22Rv1 (cell line): ENCODE results near the gene HDGFL2.

ENCODE experiments used
- ZFX ChIP-seq: fragments of 450-650 bp; IDR thresholded peaks from 2 replicates; pipeline ENCODE4 v1.6.1; 2017; ENCODE audit warnings: antibody characterized with exemption, borderline replicate concordance
- TF ChIP-seq, protein P1 (sequence below): fragments of 450-650 bp; IDR thresholded peaks from 2 replicates; pipeline ENCODE4 v1.5.1; 2017; ENCODE audit warnings: mild to moderate bottlenecking

DNA sequence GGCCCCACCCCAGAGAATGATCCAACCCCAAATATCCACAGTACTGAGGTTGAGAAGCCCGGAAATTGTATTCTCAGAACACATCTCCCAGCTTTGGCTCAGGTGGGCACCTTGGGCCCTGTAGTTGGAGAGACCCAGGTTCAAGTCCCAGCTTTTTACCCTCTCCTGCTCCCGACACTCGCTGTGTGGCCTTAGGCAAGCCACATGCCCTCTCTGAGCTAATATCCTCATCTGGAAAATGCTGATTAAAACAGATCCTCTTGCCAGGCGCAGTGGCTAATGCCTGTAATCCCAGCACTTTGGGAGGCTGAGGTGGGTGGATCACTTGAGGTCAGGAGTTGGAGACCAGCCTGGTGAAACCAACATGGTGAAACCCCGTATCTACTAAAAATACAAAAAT is 43.6 kb downstream of the HDGFL2 start:
- TF ChIP-seq, protein P1, sequence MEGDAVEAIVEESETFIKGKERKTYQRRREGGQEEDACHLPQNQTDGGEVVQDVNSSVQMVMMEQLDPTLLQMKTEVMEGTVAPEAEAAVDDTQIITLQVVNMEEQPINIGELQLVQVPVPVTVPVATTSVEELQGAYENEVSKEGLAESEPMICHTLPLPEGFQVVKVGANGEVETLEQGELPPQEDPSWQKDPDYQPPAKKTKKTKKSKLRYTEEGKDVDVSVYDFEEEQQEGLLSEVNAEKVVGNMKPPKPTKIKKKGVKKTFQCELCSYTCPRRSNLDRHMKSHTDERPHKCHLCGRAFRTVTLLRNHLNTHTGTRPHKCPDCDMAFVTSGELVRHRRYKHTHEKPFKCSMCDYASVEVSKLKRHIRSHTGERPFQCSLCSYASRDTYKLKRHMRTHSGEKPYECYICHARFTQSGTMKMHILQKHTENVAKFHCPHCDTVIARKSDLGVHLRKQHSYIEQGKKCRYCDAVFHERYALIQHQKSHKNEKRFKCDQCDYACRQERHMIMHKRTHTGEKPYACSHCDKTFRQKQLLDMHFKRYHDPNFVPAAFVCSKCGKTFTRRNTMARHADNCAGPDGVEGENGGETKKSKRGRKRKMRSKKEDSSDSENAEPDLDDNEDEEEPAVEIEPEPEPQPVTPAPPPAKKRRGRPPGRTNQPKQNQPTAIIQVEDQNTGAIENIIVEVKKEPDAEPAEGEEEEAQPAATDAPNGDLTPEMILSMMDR: no peak
- no peak for TF ChIP-seq ZFX
